Spleen (tissue), 7 donors: ENCODE measurements around the gene KCNA4.

Source experiments
- CTCF ChIP-seq, 11 experiments: fragments of 200-600 bp in 7 of 11; fragments of 450-650 bp in 4 of 11; sonication (generic) in 4 of 11; IDR thresholded peaks in 8 of 11; conservative IDR thresholded peaks in 3 of 11; 1 replicate in 7 of 11; 2 replicates in 4 of 11; pipeline versions ENCODE4 v1.4.0 to v1.8.0; 2016 to 2021; ENCODE audit warnings: antibody characterized with exemption in 11 of 11, inconsistent platforms in 4 of 11, mild to moderate bottlenecking in 1 of 11
- POLR2AphosphoS5 ChIP-seq, 3 donors: sonication (generic); formaldehyde crosslinking; IDR thresholded peaks; one replicate each; pipeline ENCODE4 v1.5.1; 2017; ENCODE audit warnings: antibody characterized with exemption in 3 of 3
- donor health status: DM: no; HTN: no; CAD: no; lungs with moderate emphysema.
- donor health status: DM: no; HTN: no; CAD: no.
- donor health status: DM: no; HTN: no; CAD: no.

GRCh38 chr11:30025396-30026139 is 8.7 kb upstream of the KCNA4 start:
- TF ChIP-seq CTCF (IDR thresholded peaks at IDR 0.05 in 8 of 11, conservative IDR thresholded peaks at IDR 0.05 in 3 of 11) (no peak), POLR2AphosphoS5 (IDR thresholded peaks at IDR 0.05) (no peak)
